Peyer's patch (tissue), 4 donors: Measurements from ENCODE around the gene CDK11A.
"Not testable (repeated sequence)": the region's sequence is repeated elsewhere in the genome, so short reads cannot be mapped to it uniquely, and the experiment has no call there.

Source experiments
- CTCF ChIP-seq, 6 experiments: fragments of 450-650 bp in 4 of 6; fragments of 200-600 bp in 2 of 6; sonication (generic) in 1 of 6; IDR thresholded peaks; one replicate each; pipeline ENCODE4 v1.5.1; 2017 to 2019; ENCODE audit warnings: antibody characterized with exemption in 6 of 6, mild to moderate bottlenecking in 3 of 6, moderate library complexity in 1 of 6
- POLR2A ChIP-seq, 2 donors: fragments of 450-650 bp; IDR thresholded peaks; one replicate each; pipeline ENCODE4 v1.5.1; 2017; ENCODE audit warnings: antibody characterized with exemption in 2 of 2, mild to moderate bottlenecking in 2 of 2, moderate library complexity in 2 of 2

DNA sequence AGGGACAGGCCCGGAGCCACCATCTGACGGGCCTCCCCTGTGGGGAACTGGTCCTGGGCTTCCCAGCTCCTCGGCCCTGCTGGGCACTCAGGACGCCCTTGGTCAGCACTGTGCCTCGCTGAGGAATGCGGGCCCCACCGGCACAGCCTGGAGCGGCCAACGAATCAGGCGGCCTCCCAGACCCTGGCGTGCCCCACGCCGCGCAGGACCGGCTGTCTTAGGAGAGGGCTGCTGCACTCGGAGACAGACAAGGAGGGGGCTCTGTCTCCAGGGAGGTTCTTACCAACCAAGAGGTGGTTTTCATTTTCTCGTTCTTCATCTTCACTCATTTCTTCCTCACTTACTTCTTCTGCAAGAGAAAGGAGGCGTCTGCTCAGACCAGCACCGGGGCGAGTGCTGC lies 16.3 kb downstream of the CDK11A start:
- TF ChIP-seq CTCF, POLR2A (IDR thresholded peaks at IDR 0.05): not testable (repeated sequence)
